ENCODE data around the gene CADPS. TPM values are rescaled to one million over a fixed set of nuclear protein-coding genes. Genes with fewer than 3 reads are reported as not detected.
A peak's percentile ranks its signal among the peaks of the same experiment; 100 is the strongest.

Gene CADPS
- polyA plus RNA-seq, 3 donors: 1.2 to 2.4 (median 1.2) TPM

DNA sequence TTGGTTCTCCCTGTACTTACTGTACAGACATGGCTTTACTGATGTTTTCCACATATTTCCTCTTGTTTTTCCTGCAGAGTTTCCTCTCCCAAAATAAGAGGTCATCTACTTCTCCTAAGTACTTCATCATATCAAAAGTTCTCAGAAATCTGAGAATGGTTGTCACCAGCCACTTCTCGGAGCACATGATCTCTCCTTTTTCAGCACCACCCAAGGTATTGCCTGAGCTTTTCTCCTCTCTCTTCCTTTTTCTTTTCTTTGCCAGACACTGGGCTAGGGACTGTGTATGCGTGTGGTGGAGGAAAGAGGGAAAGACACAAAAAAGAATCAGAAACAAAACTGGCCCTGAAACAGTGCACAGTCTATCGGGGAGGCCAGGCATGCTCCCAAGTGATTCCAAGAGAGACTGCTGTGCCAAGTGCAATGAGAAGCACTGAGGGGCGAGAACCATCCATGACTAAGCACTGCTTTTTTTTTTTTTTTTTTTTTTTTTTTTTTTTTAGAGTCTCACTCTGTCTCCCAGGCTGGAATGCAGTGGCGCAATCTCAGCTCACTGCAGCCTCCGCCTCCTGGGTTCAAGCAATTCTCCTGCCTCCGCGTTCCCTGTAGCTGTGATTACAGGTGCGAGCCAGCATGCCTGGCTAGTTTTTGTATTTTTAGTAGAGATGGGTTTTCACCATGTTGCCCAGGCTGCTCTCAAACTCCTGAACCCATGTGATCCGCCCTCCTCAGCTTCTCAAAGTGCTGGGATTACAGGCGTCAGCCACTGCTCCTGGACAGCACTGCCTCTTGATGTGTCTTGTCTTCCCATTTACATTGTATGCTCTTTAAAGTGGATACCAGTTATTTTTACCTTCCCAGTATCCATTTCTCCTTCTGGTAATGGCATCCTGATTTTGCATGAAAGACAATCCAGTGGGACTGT lies 307.9 kb downstream of the CADPS start:
- DNase-seq (ENCODE audit: low read depth in 3 of 3, low spot score in 2 of 3): no peak

- DNase-seq (ENCODE audit: low read depth in 3 of 3, low spot score in 2 of 3): no peak
Observed at GRCh38 chr3:62566022-62566557, 309.1 kb downstream of the CADPS start.

GRCh38 chr3:62562596-62562995 lies 312.6 kb downstream of the CADPS start:
- DNase-seq (ENCODE audit: low read depth in 3 of 3, low spot score in 2 of 3): no peak

GRCh38 chr3:62562017-62562416 lies 313.2 kb downstream of the CADPS start:
- DNase-seq (ENCODE audit: low read depth in 3 of 3, low spot score in 2 of 3): no peak

- DNase-seq (ENCODE audit: low read depth in 3 of 3, low spot score in 2 of 3): no peak
Observed at GRCh38 chr3:62559831-62560445, 315.3 kb downstream of the CADPS start.

DNA sequence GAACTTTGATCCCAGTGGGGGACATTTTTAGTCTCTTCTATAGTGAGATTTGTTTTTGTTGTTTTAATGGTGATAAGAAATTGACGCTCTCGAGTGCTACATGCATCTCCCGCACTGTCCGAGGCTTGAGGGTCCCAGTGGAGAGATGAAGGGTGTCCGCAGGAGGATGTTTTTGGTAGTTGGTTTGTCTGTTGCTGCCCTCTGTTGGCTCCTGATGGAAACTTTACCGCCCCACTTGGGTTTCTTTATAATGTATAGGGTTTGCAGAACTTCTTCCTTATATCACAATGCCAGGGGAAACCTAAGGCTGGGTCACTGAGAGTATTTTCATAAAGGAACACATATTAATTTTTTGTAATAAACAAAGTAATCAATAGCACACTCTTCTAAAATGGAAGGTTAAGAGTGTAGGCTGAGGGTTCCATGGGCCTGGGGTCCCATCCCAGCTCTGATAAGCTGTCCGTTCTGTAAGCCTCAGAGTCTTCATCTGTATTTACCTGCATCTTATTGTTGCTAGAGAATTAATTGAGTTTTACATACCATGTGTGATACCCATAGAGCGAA lies 316.6 kb downstream of the CADPS start:
- DNase-seq (ENCODE audit: low read depth in 3 of 3, low spot score in 2 of 3): peak in 1 of 3 donors; percentile 21

GRCh38 chr3:62557983-62558382 lies 317.2 kb downstream of the CADPS start:
- no peak for DNase-seq (ENCODE audit: low read depth in 3 of 3, low spot score in 2 of 3)

GRCh38 chr3:62557450-62557849 lies 317.8 kb downstream of the CADPS start:
- DNase-seq (ENCODE audit: low read depth in 3 of 3, low spot score in 2 of 3): no peak

DNA sequence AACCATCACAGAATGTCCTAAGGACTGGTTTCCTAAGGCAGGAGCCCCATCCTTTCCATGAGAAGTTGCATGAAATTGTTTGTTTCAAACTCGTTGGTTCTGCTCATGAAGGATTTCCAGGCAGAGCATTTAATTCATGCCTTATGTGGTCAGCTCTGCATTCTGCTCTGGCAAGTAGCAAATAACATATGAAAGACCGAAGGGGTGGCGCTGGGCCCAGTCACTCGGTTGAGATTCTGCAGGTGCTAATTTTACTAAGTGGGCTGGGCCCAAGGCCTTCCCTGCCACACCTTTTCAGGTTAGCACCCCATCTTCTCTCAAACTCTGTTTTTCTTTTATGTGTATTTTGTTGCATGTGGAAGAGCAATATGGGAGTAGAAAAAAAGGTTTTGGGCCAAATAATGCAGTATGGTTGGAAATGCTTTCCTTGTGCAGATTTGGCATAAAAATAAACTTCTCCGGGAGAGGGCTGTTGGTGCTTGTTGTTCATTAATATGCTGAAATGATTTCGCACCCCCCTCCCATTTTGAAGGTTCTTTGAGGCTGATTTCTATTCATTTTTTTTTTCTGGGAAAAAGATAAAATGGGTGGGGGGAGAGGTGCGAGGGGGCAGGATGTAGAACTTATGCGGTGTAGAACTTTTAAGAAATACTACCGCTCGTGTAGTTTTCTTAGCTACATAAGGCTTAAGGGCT lies 318.9 kb downstream of the CADPS start:
- no peak for DNase-seq (ENCODE audit: low read depth in 3 of 3, low spot score in 2 of 3)

DNA sequence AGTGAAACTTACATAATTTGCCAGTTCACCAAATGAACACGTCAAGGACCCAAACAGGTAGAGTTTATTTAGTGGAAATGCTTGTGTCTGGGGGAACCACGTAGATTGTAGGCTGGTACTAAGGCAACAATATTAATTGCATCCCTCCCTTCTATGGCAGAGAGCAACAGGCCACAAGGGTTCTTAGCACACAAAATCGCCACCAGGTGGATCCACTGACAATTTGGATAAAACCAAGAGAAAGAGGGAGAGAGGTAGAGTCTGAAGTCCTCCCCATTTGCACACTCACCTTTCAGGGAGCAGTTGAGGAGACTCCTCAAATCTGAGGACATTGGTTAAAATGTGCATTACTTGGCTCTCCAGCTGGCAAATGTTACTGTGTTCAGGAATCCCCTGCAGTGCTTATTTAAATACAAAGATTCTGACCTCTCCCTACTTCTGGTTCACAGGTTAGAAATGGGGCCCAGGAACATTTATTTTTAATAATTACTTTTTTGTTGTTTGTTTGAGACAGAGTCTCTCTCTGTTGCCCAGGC lies 320.9 kb downstream of the CADPS start:
- no peak for DNase-seq (ENCODE audit: low read depth in 3 of 3, low spot score in 2 of 3)

DNA sequence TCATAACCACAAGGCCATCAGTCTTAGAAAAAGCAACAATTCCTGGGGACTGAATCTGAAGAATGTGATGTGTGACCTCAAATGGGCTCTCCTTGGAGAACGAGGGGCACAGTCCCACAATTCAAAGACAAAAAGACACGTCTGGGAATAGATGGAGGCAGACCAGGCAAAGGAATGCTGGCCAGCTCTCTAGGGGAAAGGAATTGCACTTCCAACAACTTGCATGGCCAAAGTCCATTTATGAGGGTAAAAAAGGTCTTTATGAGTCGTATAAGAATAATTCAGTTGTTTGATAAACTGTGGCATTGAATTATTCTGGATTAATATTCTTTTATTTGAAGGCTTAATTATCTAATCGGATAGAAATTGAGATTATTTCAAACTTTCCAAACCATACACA lies 321.4 kb downstream of the CADPS start:
- DNase-seq (ENCODE audit: low read depth in 3 of 3, low spot score in 2 of 3): no peak

DNA sequence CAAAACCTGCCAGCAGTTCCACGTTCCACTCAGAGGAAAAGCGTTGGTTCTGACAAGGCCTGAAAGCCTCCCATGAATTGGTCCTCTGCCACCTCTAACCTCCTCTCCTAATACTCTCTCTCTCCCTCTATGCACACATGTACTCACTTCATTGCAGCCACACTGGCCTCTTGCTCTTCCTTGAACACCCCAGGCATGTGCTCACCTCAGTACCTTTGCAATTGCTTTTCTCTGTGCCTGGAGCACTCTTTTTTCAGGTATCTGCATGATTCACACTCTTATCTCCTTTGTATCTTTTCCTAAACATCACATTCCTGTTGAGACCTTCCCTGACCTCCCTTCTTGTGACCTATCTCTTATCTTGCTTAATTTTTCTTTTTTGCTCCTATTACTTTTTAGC lies 323.7 kb downstream of the CADPS start:
- no peak for DNase-seq (ENCODE audit: low read depth in 3 of 3, low spot score in 2 of 3)

- DNase-seq (ENCODE audit: low read depth in 3 of 3, low spot score in 2 of 3): no peak
Observed at GRCh38 chr3:62550439-62550838, 324.8 kb downstream of the CADPS start.

- no peak for DNase-seq (ENCODE audit: low read depth in 3 of 3, low spot score in 2 of 3)
Observed at GRCh38 chr3:62548528-62549205, 326.5 kb downstream of the CADPS start.

- DNase-seq (ENCODE audit: low read depth in 3 of 3, low spot score in 2 of 3): no peak
Observed at GRCh38 chr3:62546266-62546665, 328.9 kb downstream of the CADPS start.

DNA sequence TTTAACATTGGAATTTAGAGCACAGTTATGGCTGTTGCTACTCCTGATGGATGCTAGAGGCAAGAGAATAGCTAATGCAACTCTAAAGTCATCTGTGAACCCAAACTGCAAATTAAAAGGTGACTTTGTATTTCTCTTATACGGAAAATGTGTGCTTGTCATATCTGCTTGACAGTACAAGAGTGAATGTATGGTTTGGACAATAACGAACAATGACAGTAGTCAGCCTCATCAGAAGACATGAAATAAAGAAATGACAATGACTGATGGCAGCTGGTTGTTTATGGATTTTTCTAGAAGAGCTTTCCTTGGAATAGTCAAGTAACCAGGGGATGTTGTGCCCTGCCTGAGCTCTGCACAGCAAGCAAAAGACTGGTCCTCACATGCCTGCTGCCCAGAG lies 333.0 kb downstream of the CADPS start:
- no peak for DNase-seq (ENCODE audit: low read depth in 3 of 3, low spot score in 2 of 3)

GRCh38 chr3:62539762-62540161 lies 335.5 kb downstream of the CADPS start:
- no peak for DNase-seq (ENCODE audit: low read depth in 3 of 3, low spot score in 2 of 3)

DNA sequence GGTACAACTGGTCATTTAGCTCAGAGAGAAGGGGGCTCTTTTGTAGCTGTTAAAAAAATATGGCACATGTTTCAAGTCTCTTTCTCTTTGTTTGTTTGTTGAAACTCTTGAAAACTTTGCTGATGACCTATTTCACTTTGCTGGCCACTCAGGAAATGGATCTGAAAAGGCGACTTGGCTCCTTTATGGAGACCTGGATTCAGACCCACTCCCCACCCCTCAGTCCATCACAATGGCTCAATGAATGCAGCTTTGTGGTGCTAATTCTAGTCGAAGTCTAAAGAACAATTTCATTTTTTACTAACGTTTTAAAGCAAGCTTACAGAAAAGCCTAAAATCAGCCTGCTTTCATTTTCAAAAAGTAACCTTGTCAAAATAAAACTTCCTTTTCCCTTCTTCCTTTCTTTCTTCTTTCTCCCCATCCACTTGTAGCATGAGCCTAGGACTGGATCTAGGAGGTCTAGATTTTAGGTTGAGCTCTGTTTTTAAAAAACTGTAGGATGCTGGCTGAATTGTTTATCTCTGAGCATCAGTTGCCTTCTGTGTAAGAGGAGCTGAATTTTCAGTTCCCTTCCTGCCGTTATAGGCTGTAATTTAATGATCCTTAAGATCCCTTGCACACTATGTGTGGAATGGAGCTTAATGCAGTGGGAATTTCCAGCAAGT lies 336.4 kb downstream of the CADPS start:
- DNase-seq (ENCODE audit: low read depth in 3 of 3, low spot score in 2 of 3): no peak

DNA sequence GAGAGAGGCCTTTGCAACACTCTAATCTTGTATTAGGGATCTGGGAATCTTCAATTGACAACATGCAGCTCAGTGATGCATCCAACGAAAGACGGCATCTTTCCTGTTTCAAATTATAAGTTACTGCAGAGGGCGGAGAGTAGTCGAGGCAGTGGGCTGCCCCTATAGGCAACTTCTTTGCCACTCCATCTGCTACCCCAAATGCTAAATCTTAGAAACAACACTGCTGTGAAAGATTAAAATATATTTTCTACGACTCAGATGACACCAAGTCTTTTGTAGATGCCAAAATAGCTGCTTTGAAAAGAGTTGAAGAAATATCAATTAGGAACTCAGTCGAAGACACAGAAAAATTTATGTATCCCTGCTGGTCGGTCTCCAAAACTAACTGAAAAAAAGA lies 340.9 kb downstream of the CADPS start:
- no peak for DNase-seq (ENCODE audit: low read depth in 3 of 3, low spot score in 2 of 3)

GRCh38 chr3:62532796-62533195 lies 342.4 kb downstream of the CADPS start:
- DNase-seq (ENCODE audit: low read depth in 3 of 3, low spot score in 2 of 3): no peak
